IPS-NIHi7 (cell line): Measurements from ENCODE around the gene KIFAP3.
A peak's percentile ranks its signal among the peaks of the same experiment; 100 is the strongest.
"Not testable (repeated sequence)": the region's sequence is repeated elsewhere in the genome, so short reads cannot be mapped to it uniquely, and the experiment has no call there.

Source experiments
- DNase-seq: peaks from one replicate; pipeline ENCODE4 v3.0.0; 2012; ENCODE audit warnings: mixed read lengths; ENCODE audit errors: extremely low spot score

Gene KIFAP3

GRCh38 chr1:170074250-170075157, at the start of gene KIFAP3:
Gene KIFAP3, minus strand, starts transcription at chr1:170074695. Its CDS starts 228 bp downstream, at chr1:170074467.
- peak; percentile 96 for DNase-seq

GRCh38 chr1:170122366-170122765, 47.9 kb upstream of the KIFAP3 start:
- DNase-seq: no peak

GRCh38 chr1:170114906-170115305, 40.4 kb upstream of the KIFAP3 start:
- peak; percentile 20 for DNase-seq

- not testable (repeated sequence) for DNase-seq
Measured at GRCh38 chr1:170113140-170113539, 38.6 kb upstream of the KIFAP3 start.

- DNase-seq: no peak
Measured at GRCh38 chr1:170097449-170097948, 23.0 kb upstream of the KIFAP3 start.

GRCh38 chr1:170096806-170097340, 22.4 kb upstream of the KIFAP3 start:
- no peak for DNase-seq

GRCh38 chr1:170095976-170096748, 21.7 kb upstream of the KIFAP3 start:
- no peak for DNase-seq

- DNase-seq: not testable (repeated sequence)
Measured at GRCh38 chr1:170094697-170095616, 20.5 kb upstream of the KIFAP3 start.

GRCh38 chr1:170086399-170087032, 12.0 kb upstream of the KIFAP3 start:
- no peak for DNase-seq

GRCh38 chr1:170085091-170085490, 10.6 kb upstream of the KIFAP3 start:
- no peak for DNase-seq

- DNase-seq: no peak
Measured at GRCh38 chr1:170078610-170079189, 4.2 kb upstream of the KIFAP3 start.

GRCh38 chr1:170077926-170078325, 3.4 kb upstream of the KIFAP3 start:
- no peak for DNase-seq

GRCh38 chr1:170076952-170077351, 2.5 kb upstream of the KIFAP3 start:
- not testable (repeated sequence) for DNase-seq

- no peak for DNase-seq
Measured at GRCh38 chr1:170076199-170076598, 1.7 kb upstream of the KIFAP3 start.

- no peak for DNase-seq
Measured at GRCh38 chr1:170075186-170075585, 691 bp upstream of the KIFAP3 start.

- DNase-seq: no peak
Measured at GRCh38 chr1:170073893-170074249, 624 bp downstream of the KIFAP3 start.

- DNase-seq: no peak
Measured at GRCh38 chr1:170071378-170071777, 3.1 kb downstream of the KIFAP3 start.

GRCh38 chr1:170068923-170069322, 5.6 kb downstream of the KIFAP3 start:
- no peak for DNase-seq

- DNase-seq: no peak
Measured at GRCh38 chr1:170067253-170067819, 7.2 kb downstream of the KIFAP3 start.

- no peak for DNase-seq
Measured at GRCh38 chr1:170064821-170065220, 9.7 kb downstream of the KIFAP3 start.
